ENCODE results near the gene CALU.

The CALU gene

GRCh38 chr7:128807191-128807590 is 68.0 kb downstream of the CALU start:
- in situ Hi-C loops (cut with MboI; ENCODE audit: low sequenced_read_pairs), result no loop called here

GRCh38 chr7:128809363-128809762 is 70.2 kb downstream of the CALU start:
- in situ Hi-C loops (cut with MboI; ENCODE audit: low sequenced_read_pairs), result no loop called here

GRCh38 chr7:128810473-128810872 is 71.3 kb downstream of the CALU start:
- in situ Hi-C loops (cut with MboI; ENCODE audit: low sequenced_read_pairs), result no loop called here

- in situ Hi-C loops (cut with MboI; ENCODE audit: low sequenced_read_pairs), result no loop called here
These were observed 71.8 kb downstream of the CALU start for GRCh38 chr7:128810997-128811396.

GRCh38 chr7:128811631-128812430 is 72.7 kb downstream of the CALU start:
- in situ Hi-C loops (cut with MboI; ENCODE audit: low sequenced_read_pairs), result no loop called here

GRCh38 chr7:128812514-128813168 is 73.5 kb downstream of the CALU start:
- in situ Hi-C loops (cut with MboI; ENCODE audit: low sequenced_read_pairs), result no loop called here

- in situ Hi-C loops (cut with MboI; ENCODE audit: low sequenced_read_pairs), result no loop called here
These were observed 75.3 kb downstream of the CALU start for GRCh38 chr7:128814499-128814898.

- in situ Hi-C loops (cut with MboI; ENCODE audit: low sequenced_read_pairs), result no loop called here
These were observed 76.3 kb downstream of the CALU start for GRCh38 chr7:128815289-128815942.

GRCh38 chr7:128818694-128819093 is 79.5 kb downstream of the CALU start:
- in situ Hi-C loops (cut with MboI; ENCODE audit: low sequenced_read_pairs), result no loop called here

Measured in HL-60/S4 treated with phorbol 12-myristate 13-acetate at 8.2 ng/mL for 4 days and 3 days (cell line).